ENCODE results near the gene FZD8.

Gene FZD8

GRCh38 chr10:35668865-35669650, 27.0 kb upstream of the FZD8 start:
- no peak overlapping the region for H3K23ac ChIP-seq (ENCODE audit: low read depth, low read length, poor library complexity)
- H2AK5ac ChIP-seq (ENCODE audit: low read depth, low read length): peak overlapping the region; percentile 3
- DNase-seq (ENCODE audit: low spot score): no peak
- H3K4ac ChIP-seq (ENCODE audit: low read length): peak overlapping the region; percentile 18
- no peak overlapping the region for H2BK120ac ChIP-seq (ENCODE audit: low read depth, low read length)
- no peak overlapping the region for H2BK5ac ChIP-seq (ENCODE audit: low read length)
- H2BK12ac ChIP-seq (ENCODE audit: low read length): no peak overlapping the region
- no peaks in the 10 kb centered on the region for H3K36me3 ChIP-seq (replicated peaks in 1 of 2; ENCODE audit: control insufficient read depth in 2 of 2, insufficient read depth in 2 of 2, low read length in 2 of 2)
- no peaks in the 10 kb centered on the region for H3K79me1 ChIP-seq (ENCODE audit: low read depth, low read length)
- H4K91ac ChIP-seq (ENCODE audit: low read depth, low read length, poor library complexity): no peak overlapping the region
- no peak overlapping the region for H3K4me2 ChIP-seq (ENCODE audit: insufficient read depth, low read length, poor library complexity, severe bottlenecking)
- no peak overlapping the region for H3K14ac ChIP-seq (ENCODE audit: low read length)
- peak overlapping the region; percentile 0 for H3K18ac ChIP-seq (ENCODE audit: low read length)
- H3K4me3 ChIP-seq (ENCODE audit: low read length in 2 of 2): peak overlapping the region in 1 of 2 donors; percentile 70
- no peak overlapping the region for H2BK15ac ChIP-seq (ENCODE audit: low read length)
- H2AFZ ChIP-seq (ENCODE audit: low read length): no peak overlapping the region
- peak overlapping the region; percentile 71 for H3K9ac ChIP-seq (ENCODE audit: low read depth, low read length, poor library complexity)
- no CpG with 5 or more reads among the region's 13 CpGs for WGBS, 2 donors (ENCODE audit: extremely low coverage in 2 of 2, insufficient read length in 2 of 2, insufficient replicate concordance in 1 of 2)
- H4K8ac ChIP-seq (ENCODE audit: low read depth, low read length): peak overlapping the region; percentile 68
- H3K27me3 ChIP-seq (ENCODE audit: control insufficient read depth in 3 of 3, insufficient read depth in 3 of 3, low read depth in 1 of 3, low read length in 3 of 3): peaks cover 0 to 2% (median 0%) of the 10 kb centered on the region in 3 experiments
- peaks cover 0 to 5% of the 10 kb centered on the region in 2 donors for H3K9me3 ChIP-seq (replicated peaks in 1 of 2; ENCODE audit: control insufficient read depth in 2 of 2, insufficient read depth in 1 of 2, low read depth in 1 of 2, low read length in 2 of 2)
- H3K4me1 ChIP-seq (ENCODE audit: control insufficient read depth in 2 of 2, insufficient read depth in 1 of 2, low read depth in 1 of 2, low read length in 2 of 2): peaks cover 0 to 9% of the 10 kb centered on the region in 2 donors
- H3K27ac ChIP-seq (replicated peaks; ENCODE audit: low read length): peak overlapping the region; percentile 60

GRCh38 chr10:35667971-35668370, 25.9 kb upstream of the FZD8 start:
- no CpG with 5 or more reads among the region's 9 CpGs for WGBS, 2 donors (ENCODE audit: extremely low coverage in 2 of 2, insufficient read length in 2 of 2, insufficient replicate concordance in 1 of 2)
- no peak overlapping the region for H3K23ac ChIP-seq (ENCODE audit: low read depth, low read length, poor library complexity)
- H3K4ac ChIP-seq (ENCODE audit: low read length): no peak overlapping the region
- H3K27me3 ChIP-seq (ENCODE audit: control insufficient read depth in 3 of 3, insufficient read depth in 3 of 3, low read depth in 1 of 3, low read length in 3 of 3): peaks cover 0 to 2% (median 0%) of the 10 kb centered on the region in 3 experiments
- H3K9me3 ChIP-seq (replicated peaks in 1 of 2; ENCODE audit: control insufficient read depth in 2 of 2, insufficient read depth in 1 of 2, low read depth in 1 of 2, low read length in 2 of 2): peaks cover 0 to 5% of the 10 kb centered on the region in 2 donors
- no peak overlapping the region for H3K27ac ChIP-seq (replicated peaks; ENCODE audit: low read length)
- H3K4me3 ChIP-seq (ENCODE audit: low read length in 2 of 2): no peak overlapping the region
- H3K4me1 ChIP-seq (ENCODE audit: control insufficient read depth in 2 of 2, insufficient read depth in 1 of 2, low read depth in 1 of 2, low read length in 2 of 2): peaks cover 0 to 9% of the 10 kb centered on the region in 2 donors
- no peak overlapping the region for H3K4me2 ChIP-seq (ENCODE audit: insufficient read depth, low read length, poor library complexity, severe bottlenecking)
- no peak overlapping the region for H2AK5ac ChIP-seq (ENCODE audit: low read depth, low read length)
- no peak overlapping the region for H3K9ac ChIP-seq (ENCODE audit: low read depth, low read length, poor library complexity)
- H2BK12ac ChIP-seq (ENCODE audit: low read length): no peak overlapping the region
- no peak overlapping the region for H2AFZ ChIP-seq (ENCODE audit: low read length)
- no peaks in the 10 kb centered on the region for H3K36me3 ChIP-seq (replicated peaks in 1 of 2; ENCODE audit: control insufficient read depth in 2 of 2, insufficient read depth in 2 of 2, low read length in 2 of 2)
- H2BK120ac ChIP-seq (ENCODE audit: low read depth, low read length): no peak overlapping the region
- DNase-seq (ENCODE audit: low spot score): no peak
- no peak overlapping the region for H3K18ac ChIP-seq (ENCODE audit: low read length)
- H2BK5ac ChIP-seq (ENCODE audit: low read length): no peak overlapping the region
- no peak overlapping the region for H2BK15ac ChIP-seq (ENCODE audit: low read length)
- no peaks in the 10 kb centered on the region for H3K79me1 ChIP-seq (ENCODE audit: low read depth, low read length)
- H3K14ac ChIP-seq (ENCODE audit: low read length): no peak overlapping the region
- no peak overlapping the region for H4K91ac ChIP-seq (ENCODE audit: low read depth, low read length, poor library complexity)
- H4K8ac ChIP-seq (ENCODE audit: low read depth, low read length): no peak overlapping the region

- WGBS, 2 donors (ENCODE audit: extremely low coverage in 2 of 2, insufficient read length in 2 of 2, insufficient replicate concordance in 1 of 2): 86% methylated on average over 1 of the region's 4 CpGs; no CpG with 5 or more reads in 1 of the 2 donors
- Histone ChIP-seq H3K4me1 (ENCODE audit: control insufficient read depth in 2 of 2, insufficient read depth in 1 of 2, low read depth in 1 of 2, low read length in 2 of 2) (peaks cover 0 to 9% of the 10 kb centered on the region in 2 donors), H3K27me3 (ENCODE audit: control insufficient read depth in 3 of 3, insufficient read depth in 3 of 3, low read depth in 1 of 3, low read length in 3 of 3) (peaks cover 0 to 2% (median 0%) of the 10 kb centered on the region in 3 experiments), H4K8ac (ENCODE audit: low read depth, low read length) (no peak overlapping the region), H2BK12ac (ENCODE audit: low read length) (peak overlapping the region; percentile 2), H3K4me2 (ENCODE audit: insufficient read depth, low read length, poor library complexity, severe bottlenecking) (no peak overlapping the region), H3K14ac (ENCODE audit: low read length) (no peak overlapping the region), H3K27ac (replicated peaks; ENCODE audit: low read length) (no peak overlapping the region), H2AFZ (ENCODE audit: low read length) (no peak overlapping the region), H3K18ac (ENCODE audit: low read length) (no peak overlapping the region), H4K91ac (ENCODE audit: low read depth, low read length, poor library complexity) (no peak overlapping the region), H2BK5ac (ENCODE audit: low read length) (no peak overlapping the region), H2AK5ac (ENCODE audit: low read depth, low read length) (no peak overlapping the region), H3K36me3 (replicated peaks in 1 of 2; ENCODE audit: control insufficient read depth in 2 of 2, insufficient read depth in 2 of 2, low read length in 2 of 2) (no peaks in the 10 kb centered on the region), H3K4ac (ENCODE audit: low read length) (no peak overlapping the region), H3K23ac (ENCODE audit: low read depth, low read length, poor library complexity) (peak overlapping the region; percentile 37), H2BK120ac (ENCODE audit: low read depth, low read length) (no peak overlapping the region), H3K9ac (ENCODE audit: low read depth, low read length, poor library complexity) (peak overlapping the region; percentile 25), H2BK15ac (ENCODE audit: low read length) (no peak overlapping the region), H3K9me3 (replicated peaks in 1 of 2; ENCODE audit: control insufficient read depth in 2 of 2, insufficient read depth in 1 of 2, low read depth in 1 of 2, low read length in 2 of 2) (peaks cover 0 to 5% of the 10 kb centered on the region in 2 donors), H3K4me3 (ENCODE audit: low read length in 2 of 2) (no peak overlapping the region), H3K79me1 (ENCODE audit: low read depth, low read length) (no peaks in the 10 kb centered on the region)
- DNase-seq (ENCODE audit: low spot score): no peak
These were observed 25.3 kb upstream of the FZD8 start for GRCh38 chr10:35667270-35667889.

GRCh38 chr10:35661236-35661635, 19.1 kb upstream of the FZD8 start:
- H2BK12ac ChIP-seq (ENCODE audit: low read length): no peak overlapping the region
- H3K9ac ChIP-seq (ENCODE audit: low read depth, low read length, poor library complexity): no peak overlapping the region
- H3K18ac ChIP-seq (ENCODE audit: low read length): no peak overlapping the region
- H3K23ac ChIP-seq (ENCODE audit: low read depth, low read length, poor library complexity): no peak overlapping the region
- WGBS, 2 donors (ENCODE audit: extremely low coverage in 2 of 2, insufficient read length in 2 of 2, insufficient replicate concordance in 1 of 2): no CpG with 5 or more reads among the region's 2 CpGs
- no peak overlapping the region for H2BK120ac ChIP-seq (ENCODE audit: low read depth, low read length)
- no peak overlapping the region for H2BK15ac ChIP-seq (ENCODE audit: low read length)
- no peak overlapping the region for H3K4ac ChIP-seq (ENCODE audit: low read length)
- no peaks in the 10 kb centered on the region for H3K79me1 ChIP-seq (ENCODE audit: low read depth, low read length)
- peaks cover 0 to 2% of the 10 kb centered on the region in 2 donors for H3K4me1 ChIP-seq (ENCODE audit: control insufficient read depth in 2 of 2, insufficient read depth in 1 of 2, low read depth in 1 of 2, low read length in 2 of 2)
- H3K4me3 ChIP-seq (ENCODE audit: low read length in 2 of 2): no peak overlapping the region
- no peak overlapping the region for H4K8ac ChIP-seq (ENCODE audit: low read depth, low read length)
- no peak overlapping the region for H3K14ac ChIP-seq (ENCODE audit: low read length)
- H3K27ac ChIP-seq (replicated peaks; ENCODE audit: low read length): no peak overlapping the region
- H2AK5ac ChIP-seq (ENCODE audit: low read depth, low read length): no peak overlapping the region
- H3K4me2 ChIP-seq (ENCODE audit: insufficient read depth, low read length, poor library complexity, severe bottlenecking): no peak overlapping the region
- DNase-seq (ENCODE audit: low spot score): no peak
- no peaks in the 10 kb centered on the region for H3K27me3 ChIP-seq (ENCODE audit: control insufficient read depth in 3 of 3, insufficient read depth in 3 of 3, low read depth in 1 of 3, low read length in 3 of 3)
- no peaks in the 10 kb centered on the region for H3K36me3 ChIP-seq (replicated peaks in 1 of 2; ENCODE audit: control insufficient read depth in 2 of 2, insufficient read depth in 2 of 2, low read length in 2 of 2)
- H2BK5ac ChIP-seq (ENCODE audit: low read length): no peak overlapping the region
- no peak overlapping the region for H2AFZ ChIP-seq (ENCODE audit: low read length)
- H3K9me3 ChIP-seq (replicated peaks in 1 of 2; ENCODE audit: control insufficient read depth in 2 of 2, insufficient read depth in 1 of 2, low read depth in 1 of 2, low read length in 2 of 2): no peaks in the 10 kb centered on the region
- no peak overlapping the region for H4K91ac ChIP-seq (ENCODE audit: low read depth, low read length, poor library complexity)
